HG02938 (cell line): ENCODE results near the gene DOHH.
"Not testable (repeated sequence)": the region's sequence is repeated elsewhere in the genome, so short reads cannot be mapped to it uniquely, and the experiment has no call there.

Experiments used
- ATAC-seq: cut with Tn5 transposase; IDR thresholded peaks from one replicate; pipeline ENCODE4 v1.9.1; 2021; ENCODE audit warnings: mild to moderate bottlenecking, moderate library complexity; ENCODE audit not compliant: unreplicated experiment

Gene DOHH

DNA sequence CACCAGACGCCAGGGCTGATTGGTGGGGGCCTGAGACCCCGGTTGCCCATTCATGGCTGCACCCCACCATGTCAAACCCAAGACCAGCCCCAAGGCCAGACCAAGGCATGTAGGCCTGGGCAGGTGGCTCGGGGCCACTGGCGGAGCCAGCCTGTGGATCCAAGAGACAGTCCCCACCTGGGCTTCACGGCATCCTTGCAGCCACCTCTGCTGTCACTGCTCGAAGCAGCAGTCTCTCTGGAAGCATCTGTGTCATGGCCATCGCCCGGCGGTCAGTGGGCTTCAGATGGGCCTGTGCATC is 34.7 kb upstream of the DOHH start:
- no peak for ATAC-seq

DNA sequence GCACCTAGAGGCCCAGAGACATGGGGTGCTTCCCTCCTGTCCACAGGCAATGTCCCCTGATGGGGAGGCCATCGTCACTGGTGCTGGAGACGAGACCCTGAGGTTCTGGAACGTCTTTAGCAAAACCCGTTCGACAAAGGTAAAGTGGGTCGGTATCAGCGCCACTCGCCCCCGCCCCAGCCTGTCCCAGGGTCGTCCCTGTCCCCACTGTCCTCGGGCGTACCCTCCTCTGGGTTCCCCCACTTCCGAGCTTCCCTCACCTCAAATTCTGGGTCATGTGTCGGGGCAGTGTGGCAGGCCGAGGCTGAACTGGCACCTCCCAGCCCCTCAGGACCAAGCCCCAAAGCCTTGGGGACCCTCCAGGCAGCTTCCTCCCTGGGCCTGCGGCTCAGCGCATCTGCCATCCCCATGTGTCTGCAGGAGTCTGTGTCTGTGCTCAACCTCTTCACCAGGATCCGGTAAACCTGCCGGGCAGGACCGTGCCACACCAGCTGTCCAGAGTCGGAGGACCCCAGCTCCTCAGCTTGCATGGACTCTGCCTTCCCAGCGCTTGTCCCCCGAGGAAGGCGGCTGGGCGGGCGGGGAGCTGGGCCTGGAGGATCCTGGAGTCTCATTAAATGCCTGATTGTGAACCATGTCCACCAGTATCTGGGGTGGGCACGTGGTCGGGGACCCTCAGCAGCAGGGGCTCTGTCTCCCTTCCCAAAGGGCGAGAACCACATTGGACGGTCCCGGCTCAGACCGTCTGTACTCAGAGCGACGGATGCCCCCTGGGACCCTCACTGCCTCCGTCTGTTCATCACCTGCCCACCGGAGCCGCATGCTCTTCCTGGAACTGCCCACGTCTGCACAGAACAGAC is 34.1 kb upstream of the DOHH start:
- no peak for ATAC-seq

DNA sequence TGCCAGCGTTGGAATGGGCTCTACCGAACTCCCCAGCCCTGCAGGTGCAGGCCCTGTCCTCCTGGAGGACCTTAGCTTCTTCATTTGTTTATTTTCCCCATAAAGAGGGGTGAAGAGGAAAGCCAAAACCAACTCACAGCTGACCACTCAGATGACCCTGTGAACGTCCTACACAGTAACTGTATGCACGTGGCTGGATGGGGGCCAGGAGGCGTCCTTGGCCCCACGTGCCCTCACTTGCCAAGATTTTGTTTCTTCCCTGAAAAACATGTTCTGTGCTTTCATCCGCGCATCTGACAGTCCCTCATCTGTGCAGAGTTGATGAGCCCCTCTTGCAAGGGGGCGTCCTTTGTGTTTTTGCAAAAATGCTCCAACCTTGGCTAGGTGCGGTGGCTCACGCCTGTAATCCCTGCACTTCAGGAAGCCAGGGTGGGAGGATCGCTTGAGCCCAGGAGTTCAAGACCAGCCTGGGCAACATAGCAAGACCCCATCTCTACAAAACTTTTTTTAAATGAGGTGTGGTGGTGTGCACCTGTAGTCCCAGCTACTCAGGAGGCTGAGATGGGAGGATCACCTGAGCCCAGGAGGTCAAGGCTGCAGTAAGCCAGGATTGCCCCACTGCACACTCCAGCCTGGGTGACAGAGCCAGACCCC is 33.2 kb upstream of the DOHH start:
- no peak for ATAC-seq

DNA sequence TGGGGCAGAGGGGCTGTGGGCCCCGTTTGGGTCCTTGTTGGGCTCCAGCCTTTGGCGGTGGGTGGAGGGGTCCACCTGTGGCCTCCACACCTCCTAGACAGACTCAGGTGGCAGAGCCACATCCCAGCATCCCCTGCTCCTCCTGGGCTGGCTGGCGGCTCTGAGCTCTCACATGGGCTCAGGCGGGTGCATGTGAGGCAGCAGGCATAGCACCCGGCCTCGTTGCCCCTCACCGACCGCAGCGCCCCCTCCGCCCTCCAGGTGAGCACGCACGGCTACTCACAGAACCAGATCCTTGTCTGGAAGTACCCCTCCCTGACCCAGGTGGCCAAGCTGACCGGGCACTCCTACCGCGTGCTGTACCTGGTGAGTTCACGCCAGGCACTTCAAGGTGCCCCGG is 32.6 kb upstream of the DOHH start:
- no peak for ATAC-seq

- no peak for ATAC-seq
Measured at GRCh38 chr19:3532154-3532786, 31.8 kb upstream of the DOHH start.

DNA sequence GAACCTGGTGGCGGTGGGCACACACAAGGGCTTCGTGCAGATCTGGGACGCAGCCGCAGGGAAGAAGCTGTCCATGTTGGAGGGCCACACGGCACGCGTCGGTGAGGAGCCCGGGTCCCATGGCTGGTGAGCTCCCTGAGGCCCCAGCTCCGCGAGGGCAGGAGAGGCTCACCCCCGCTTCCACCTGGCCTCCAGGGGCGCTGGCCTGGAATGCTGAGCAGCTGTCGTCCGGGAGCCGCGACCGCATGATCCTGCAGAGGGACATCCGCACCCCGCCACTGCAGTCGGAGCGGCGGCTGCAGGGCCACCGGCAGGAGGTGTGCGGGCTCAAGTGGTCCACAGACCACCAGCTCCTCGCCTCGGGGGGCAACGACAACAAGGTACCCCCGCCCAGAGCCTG is 31.2 kb upstream of the DOHH start:
- ATAC-seq: no peak

GRCh38 chr19:3530389-3530788 is 29.9 kb upstream of the DOHH start:
- no peak for ATAC-seq

DNA sequence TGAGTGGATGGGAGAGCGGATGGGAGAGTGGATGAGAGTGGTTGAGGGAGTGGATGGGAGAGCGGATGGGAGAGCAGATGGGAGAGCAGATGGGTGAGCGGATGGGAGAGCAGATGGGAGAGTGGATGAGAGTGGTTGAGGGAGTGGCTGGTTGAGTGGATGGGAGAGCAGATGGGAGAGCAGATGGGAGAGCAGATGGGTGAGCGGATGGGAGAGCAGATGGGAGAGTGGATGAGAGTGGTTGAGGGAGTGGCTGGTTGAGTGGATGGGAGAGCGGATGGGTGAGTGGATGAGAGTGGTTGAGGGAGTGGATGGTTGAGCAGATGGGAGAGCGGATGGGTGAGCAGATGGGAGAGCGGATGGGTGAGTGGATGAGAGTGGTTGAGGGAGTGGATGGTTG is 28.8 kb upstream of the DOHH start:
- ATAC-seq: not testable (repeated sequence)

DNA sequence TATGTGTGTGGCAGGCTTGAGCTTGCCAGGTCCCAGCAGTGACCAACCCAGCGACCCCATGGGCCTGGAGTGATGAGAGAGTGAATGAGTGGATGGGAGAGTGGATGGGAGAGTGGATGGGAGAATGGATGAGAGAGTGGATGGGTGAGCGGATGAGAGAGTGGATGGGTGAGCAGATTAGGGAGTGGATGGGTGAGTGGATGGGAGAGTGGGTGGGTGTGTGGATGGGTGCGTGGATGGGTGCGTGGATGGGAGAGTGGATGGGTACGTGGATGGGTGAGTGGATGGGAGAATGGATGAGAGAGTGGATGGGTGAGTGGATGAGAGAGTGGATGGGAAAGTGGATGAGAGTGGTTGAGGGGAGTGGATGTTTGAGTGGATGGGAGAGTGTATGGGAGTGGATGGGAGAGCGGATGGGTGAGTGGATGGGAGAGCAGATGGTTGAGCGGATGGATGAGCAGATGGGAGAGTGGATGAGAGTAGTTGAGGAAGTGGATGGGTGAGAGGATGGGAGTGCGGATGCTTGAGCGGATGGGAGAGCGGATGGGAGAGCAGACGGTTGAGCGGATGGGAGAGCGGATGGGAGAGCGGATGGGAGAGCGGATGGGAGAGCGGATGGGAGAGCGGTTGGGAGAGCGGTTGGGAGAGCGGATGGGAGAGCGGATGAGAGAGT is 28.2 kb upstream of the DOHH start:
- ATAC-seq: no peak

DNA sequence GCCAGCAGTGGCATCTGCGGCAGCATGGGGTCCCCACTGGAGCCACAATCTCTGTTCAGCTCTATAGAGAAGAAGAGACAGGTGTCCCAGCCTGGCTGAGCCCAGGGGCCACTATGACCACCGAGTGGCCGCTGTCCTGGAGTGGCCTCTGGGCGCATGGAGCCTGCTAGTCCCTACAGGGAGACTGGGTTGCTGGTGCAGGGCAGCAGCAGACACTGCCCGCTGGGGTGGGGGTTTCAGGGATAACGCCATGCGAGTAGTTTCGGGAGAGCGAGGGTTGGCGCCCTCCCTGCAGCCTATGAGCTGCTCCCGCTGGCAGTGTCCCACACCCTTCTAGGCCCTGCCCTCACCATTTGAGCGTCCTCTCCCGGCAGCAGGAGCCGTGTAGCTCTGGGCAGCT is 27.6 kb upstream of the DOHH start:
- ATAC-seq: no peak

DNA sequence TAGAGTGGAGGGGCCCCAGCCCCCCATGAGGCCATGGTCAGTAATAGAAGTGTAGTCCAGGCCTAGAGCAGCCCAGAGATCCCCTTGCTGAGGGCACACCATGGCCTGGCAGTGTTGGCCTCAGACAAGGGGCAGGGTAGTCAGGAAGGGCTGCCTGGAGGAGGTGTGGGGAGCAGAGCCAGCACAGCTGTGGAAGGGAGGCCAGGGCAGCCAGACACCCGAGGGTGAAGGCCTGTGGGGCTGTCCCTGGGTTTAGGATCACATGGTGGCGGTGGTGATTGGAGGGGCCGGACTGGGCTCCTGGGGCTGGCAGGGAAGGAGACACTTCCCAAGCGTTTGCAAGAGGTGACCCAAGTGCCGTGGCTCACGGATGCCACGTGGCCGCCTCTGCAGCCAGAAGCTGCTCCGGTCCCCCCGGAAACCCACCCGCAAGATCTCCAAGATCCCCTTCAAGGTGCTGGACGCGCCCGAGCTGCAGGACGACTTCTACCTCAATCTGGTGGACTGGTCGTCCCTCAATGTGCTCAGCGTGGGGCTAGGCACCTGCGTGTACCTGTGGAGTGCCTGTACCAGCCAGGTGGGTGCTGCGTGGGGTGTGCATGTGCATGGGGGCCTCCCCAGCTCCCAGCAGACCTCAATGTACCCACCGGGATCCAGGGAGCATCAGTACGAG is 26.9 kb upstream of the DOHH start:
- no peak for ATAC-seq

DNA sequence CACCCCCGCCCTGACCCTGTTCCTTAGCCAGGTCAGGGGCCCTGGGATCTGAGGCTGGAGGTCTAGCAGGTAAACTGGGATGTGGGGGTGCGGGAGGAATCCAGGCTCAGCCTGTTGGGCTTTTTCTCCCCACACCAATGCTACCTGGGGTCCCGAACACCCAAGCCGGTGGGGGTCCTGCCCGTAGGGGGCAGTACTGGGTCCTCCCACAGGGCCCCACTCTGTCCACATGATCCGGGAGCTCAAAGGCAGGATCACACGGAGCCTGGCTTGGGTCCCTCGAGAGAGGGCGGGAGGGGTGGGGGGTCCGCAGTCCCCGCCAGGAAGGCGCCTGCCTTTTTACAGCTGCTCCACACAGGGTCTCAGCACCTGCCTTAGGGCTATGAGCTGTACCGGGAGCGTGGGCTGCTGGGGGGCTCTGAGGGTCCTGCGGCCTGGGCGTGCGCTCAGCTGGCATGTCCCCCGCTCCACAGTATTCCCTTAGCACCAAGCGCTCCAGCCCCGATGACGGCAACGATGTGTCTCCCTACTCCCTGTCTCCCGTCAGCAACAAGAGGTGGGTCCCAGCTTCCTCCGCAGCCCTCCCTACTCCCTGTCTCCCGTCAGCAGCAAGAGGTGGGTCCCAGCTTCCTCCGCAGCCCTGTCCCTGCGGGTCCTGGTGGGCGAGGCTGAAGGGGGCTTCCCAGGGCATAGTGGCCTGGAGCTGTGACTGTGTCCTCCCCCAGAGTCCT is 26.2 kb upstream of the DOHH start:
- ATAC-seq: no peak

DNA sequence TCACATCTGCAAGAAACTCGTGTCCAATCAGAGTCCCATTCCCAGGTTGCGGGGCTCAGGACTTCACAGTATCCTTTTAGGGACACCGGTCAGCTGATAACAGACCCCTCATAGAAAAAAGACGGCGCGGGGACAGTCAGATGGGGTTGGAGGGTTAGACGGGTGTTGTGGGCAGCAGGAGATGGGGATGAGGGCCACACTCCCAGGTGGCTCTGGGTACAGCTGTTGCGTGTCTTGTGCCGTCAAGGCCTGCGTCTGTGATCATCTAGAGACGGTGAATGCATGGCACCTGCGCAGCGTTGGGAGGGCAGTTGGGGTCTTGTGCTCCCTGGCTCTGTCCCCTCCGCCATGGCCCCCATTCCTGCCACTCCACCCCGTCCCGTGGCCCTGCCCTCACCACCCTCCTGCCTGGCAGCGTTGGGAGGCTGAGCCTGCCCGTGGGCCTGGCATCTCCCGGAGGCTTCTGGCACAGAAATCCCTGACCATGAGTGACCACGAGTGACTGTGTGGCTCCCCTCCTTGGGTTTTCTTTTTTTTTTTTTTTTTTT is 24.5 kb upstream of the DOHH start:
- ATAC-seq: no peak

DNA sequence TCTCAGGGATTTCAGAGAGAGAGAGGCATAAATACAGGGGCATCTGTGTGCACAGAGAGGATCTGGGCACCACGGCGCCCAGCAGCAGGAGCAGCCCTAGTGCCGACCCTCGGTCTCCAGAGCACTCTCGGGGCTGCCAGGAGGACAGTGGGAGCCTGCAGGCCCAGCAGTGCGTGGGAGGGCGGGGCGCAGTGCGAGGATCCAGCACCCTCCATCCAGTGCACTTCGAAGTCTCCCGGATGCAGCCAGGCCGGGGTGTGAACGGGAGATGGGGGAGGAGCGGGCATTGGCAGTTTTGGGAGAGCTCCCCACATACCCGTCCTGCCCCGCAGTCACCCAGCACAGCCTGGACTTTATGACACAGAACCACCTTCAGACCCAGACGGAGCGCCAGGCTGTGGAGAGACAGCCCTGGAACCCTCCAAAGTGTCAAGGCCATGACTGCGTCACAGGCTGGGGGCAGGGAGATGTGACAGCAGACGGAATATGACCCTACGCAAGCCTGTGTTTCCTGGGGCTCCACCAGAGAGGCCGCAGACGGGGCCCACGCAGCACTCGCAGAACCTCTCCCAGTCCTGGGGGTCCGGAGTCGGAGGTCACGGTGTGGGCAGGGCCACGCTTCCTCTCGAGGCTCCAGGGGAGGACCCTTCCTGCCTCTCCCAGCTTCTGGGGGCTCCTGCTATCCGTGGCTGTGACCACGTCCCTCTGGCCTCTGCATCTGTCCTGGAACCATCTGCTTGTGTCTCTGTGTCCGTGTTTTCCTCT is 23.8 kb upstream of the DOHH start:
- ATAC-seq: no peak

DNA sequence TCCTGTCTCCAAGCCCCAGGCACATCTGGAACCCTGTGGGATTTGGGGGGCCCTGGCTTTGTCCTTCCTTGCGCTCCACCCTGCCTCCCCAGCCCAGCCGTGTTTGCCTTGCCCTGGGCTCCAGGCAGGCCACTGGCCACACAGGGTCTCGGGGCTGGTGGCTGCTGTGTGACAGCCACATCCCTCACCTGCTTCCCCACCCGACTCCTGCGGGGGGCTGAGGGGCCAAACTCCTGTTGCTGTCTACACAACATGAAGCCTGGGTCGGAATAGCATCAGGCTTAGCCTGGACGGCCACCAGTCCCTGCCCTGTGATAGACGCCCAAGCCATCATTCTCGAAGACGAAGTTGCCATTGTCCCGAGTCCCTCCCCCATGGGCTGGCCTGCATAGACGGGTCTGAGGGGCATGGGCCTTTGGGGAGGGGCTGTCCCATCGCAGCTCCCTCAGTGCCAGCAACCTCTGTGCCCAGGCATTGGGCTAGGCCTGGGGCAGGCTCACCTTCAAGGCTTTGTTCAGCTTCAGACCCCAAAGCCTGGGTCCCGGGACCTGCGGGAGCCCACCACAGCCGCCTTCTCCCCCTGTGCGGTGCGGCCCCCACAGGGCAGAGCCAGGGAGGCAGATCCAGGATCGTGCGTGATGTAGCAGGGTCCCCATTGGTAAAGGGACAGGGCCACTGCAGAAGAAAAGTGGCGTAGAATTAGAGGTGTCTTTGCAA is 23.0 kb upstream of the DOHH start:
- ATAC-seq: no peak

- ATAC-seq: no peak
Measured at GRCh38 chr19:3522421-3523360, 22.2 kb upstream of the DOHH start.

DNA sequence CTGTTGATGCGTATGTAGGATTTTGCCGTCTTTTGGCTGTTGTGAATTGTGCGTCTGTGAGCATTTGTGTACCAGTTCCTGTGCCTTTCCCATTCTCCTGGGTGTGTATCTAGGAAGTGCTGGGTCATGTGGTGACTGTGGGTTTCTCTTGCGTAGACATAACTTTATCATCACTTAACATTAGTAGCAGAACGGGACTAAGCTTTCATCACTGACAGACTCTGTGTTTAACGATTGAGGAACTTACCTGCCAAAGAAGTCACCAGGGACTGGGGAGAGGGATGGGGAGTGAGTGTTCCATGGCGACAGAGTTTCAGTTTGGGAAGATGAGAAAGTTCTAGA is 20.6 kb upstream of the DOHH start:
- no peak for ATAC-seq
